ENCODE measurements around the gene DGKH.

Gene DGKH

DNA sequence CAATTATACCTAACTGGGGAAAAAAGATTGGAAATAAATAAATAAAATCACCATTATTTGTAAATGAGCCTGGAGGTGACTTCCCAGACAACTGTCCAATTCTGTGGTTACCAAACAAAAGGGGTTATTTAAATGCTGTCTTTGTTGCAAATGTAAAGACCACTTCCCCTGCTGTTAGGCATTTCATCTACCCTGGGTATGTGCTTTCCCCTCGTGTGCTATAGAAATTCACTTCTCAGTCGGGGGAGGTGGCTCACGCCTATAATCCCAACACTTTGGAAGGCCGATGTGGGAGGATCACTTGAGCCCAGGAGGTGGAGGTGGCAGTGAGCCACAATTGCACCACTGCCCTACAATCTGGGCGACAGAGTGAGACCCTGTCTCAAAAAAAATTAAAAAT, 121.6 kb downstream of the DGKH start:
- H3K9ac ChIP-seq (ENCODE audit: low read depth, low read length, poor library complexity), result no peak overlapping the region
- no CpG with 5 or more reads among the region's 5 CpGs for WGBS, 2 donors (ENCODE audit: extremely low coverage in 2 of 2, insufficient read length in 2 of 2, insufficient replicate concordance in 1 of 2)
- H3K4me2 ChIP-seq (ENCODE audit: insufficient read depth, low read length, poor library complexity, severe bottlenecking), result no peak overlapping the region
- peaks cover 2 to 71% of the 10 kb centered on the region in 2 donors for H3K36me3 ChIP-seq (replicated peaks in 1 of 2; ENCODE audit: control insufficient read depth in 2 of 2, insufficient read depth in 2 of 2, low read length in 2 of 2)
- H3K23ac ChIP-seq (ENCODE audit: low read depth, low read length, poor library complexity), result no peak overlapping the region
- H3K14ac ChIP-seq (ENCODE audit: low read length), result no peak overlapping the region
- no peak overlapping the region for H2AK5ac ChIP-seq (ENCODE audit: low read depth, low read length)
- no peak overlapping the region for H3K4ac ChIP-seq (ENCODE audit: low read length)
- H2BK120ac ChIP-seq (ENCODE audit: low read depth, low read length), result no peak overlapping the region
- no peak overlapping the region for H3K4me3 ChIP-seq (ENCODE audit: low read length in 2 of 2)
- no peak overlapping the region for H4K8ac ChIP-seq (ENCODE audit: low read depth, low read length)
- H2AFZ ChIP-seq (ENCODE audit: low read length), result no peak overlapping the region
- no peak overlapping the region for H3K27ac ChIP-seq (replicated peaks; ENCODE audit: low read length)
- DNase-seq (ENCODE audit: low spot score), result peak; percentile 45
- H3K9me3 ChIP-seq (replicated peaks in 1 of 2; ENCODE audit: control insufficient read depth in 2 of 2, insufficient read depth in 1 of 2, low read depth in 1 of 2, low read length in 2 of 2), result peaks cover 0 to 12% of the 10 kb centered on the region in 2 donors
- H2BK12ac ChIP-seq (ENCODE audit: low read length), result no peak overlapping the region
- no peaks in the 10 kb centered on the region for H3K27me3 ChIP-seq (ENCODE audit: control insufficient read depth in 3 of 3, insufficient read depth in 3 of 3, low read depth in 1 of 3, low read length in 3 of 3)
- no peak overlapping the region for H2BK15ac ChIP-seq (ENCODE audit: low read length)
- no peaks in the 10 kb centered on the region for H3K4me1 ChIP-seq (ENCODE audit: control insufficient read depth in 2 of 2, insufficient read depth in 1 of 2, low read depth in 1 of 2, low read length in 2 of 2)
- H2BK5ac ChIP-seq (ENCODE audit: low read length), result no peak overlapping the region
- H3K79me1 ChIP-seq (ENCODE audit: low read depth, low read length), result no peaks in the 10 kb centered on the region
- no peak overlapping the region for H3K18ac ChIP-seq (ENCODE audit: low read length)
- H4K91ac ChIP-seq (ENCODE audit: low read depth, low read length, poor library complexity), result no peak overlapping the region

DNA sequence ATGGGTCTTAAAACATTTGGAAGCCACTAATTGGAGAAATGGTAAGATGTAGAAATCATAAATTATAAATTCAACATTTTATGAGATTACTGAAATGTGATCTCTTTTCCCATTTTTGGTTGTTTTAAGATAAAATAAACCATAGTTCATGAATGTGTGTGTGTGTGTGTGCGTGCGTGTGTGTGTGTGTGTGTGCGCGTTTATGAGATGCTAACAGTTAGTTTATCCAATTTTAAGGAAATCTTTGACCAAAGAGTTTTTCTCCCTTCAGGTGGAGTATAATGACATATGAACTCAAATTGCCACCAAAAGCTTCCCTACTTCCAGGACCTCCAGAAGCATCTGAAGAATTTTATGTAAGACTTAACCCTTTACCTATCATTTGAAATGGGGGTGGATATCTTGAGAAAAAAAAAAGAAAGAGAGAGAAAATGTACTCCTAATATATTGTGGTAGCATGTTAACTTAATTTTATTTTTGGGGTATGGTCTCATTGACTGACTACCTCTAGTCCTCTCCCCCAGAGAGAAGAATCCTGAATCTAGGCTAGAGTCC, 125.4 kb downstream of the DGKH start:
- no peak for DNase-seq (ENCODE audit: low spot score)
- WGBS, 2 donors (ENCODE audit: extremely low coverage in 2 of 2, insufficient read length in 2 of 2, insufficient replicate concordance in 1 of 2), result no CpG with 5 or more reads among the region's 4 CpGs
- Histone ChIP-seq H3K23ac (ENCODE audit: low read depth, low read length, poor library complexity) (no peak overlapping the region), H3K14ac (ENCODE audit: low read length) (no peak overlapping the region), H3K9ac (ENCODE audit: low read depth, low read length, poor library complexity) (no peak overlapping the region), H2BK120ac (ENCODE audit: low read depth, low read length) (no peak overlapping the region), H3K9me3 (replicated peaks in 1 of 2; ENCODE audit: control insufficient read depth in 2 of 2, insufficient read depth in 1 of 2, low read depth in 1 of 2, low read length in 2 of 2) (peaks cover 0 to 6% of the 10 kb centered on the region in 2 donors), H2BK12ac (ENCODE audit: low read length) (no peak overlapping the region), H3K27ac (replicated peaks; ENCODE audit: low read length) (no peak overlapping the region), H3K36me3 (replicated peaks in 1 of 2; ENCODE audit: control insufficient read depth in 2 of 2, insufficient read depth in 2 of 2, low read length in 2 of 2) (peaks cover 0 to 66% of the 10 kb centered on the region in 2 donors), H2AFZ (ENCODE audit: low read length) (no peak overlapping the region), H3K79me1 (ENCODE audit: low read depth, low read length) (no peaks in the 10 kb centered on the region), H2BK15ac (ENCODE audit: low read length) (no peak overlapping the region), H3K4ac (ENCODE audit: low read length) (no peak overlapping the region), H4K8ac (ENCODE audit: low read depth, low read length) (no peak overlapping the region), H3K4me3 (ENCODE audit: low read length in 2 of 2) (no peak overlapping the region), H3K4me1 (ENCODE audit: control insufficient read depth in 2 of 2, insufficient read depth in 1 of 2, low read depth in 1 of 2, low read length in 2 of 2) (no peaks in the 10 kb centered on the region), H3K18ac (ENCODE audit: low read length) (no peak overlapping the region), H3K4me2 (ENCODE audit: insufficient read depth, low read length, poor library complexity, severe bottlenecking) (no peak overlapping the region), H4K91ac (ENCODE audit: low read depth, low read length, poor library complexity) (no peak overlapping the region), H3K27me3 (ENCODE audit: control insufficient read depth in 3 of 3, insufficient read depth in 3 of 3, low read depth in 1 of 3, low read length in 3 of 3) (no peaks in the 10 kb centered on the region), H2BK5ac (ENCODE audit: low read length) (no peak overlapping the region), H2AK5ac (ENCODE audit: low read depth, low read length) (no peak overlapping the region)

DNA sequence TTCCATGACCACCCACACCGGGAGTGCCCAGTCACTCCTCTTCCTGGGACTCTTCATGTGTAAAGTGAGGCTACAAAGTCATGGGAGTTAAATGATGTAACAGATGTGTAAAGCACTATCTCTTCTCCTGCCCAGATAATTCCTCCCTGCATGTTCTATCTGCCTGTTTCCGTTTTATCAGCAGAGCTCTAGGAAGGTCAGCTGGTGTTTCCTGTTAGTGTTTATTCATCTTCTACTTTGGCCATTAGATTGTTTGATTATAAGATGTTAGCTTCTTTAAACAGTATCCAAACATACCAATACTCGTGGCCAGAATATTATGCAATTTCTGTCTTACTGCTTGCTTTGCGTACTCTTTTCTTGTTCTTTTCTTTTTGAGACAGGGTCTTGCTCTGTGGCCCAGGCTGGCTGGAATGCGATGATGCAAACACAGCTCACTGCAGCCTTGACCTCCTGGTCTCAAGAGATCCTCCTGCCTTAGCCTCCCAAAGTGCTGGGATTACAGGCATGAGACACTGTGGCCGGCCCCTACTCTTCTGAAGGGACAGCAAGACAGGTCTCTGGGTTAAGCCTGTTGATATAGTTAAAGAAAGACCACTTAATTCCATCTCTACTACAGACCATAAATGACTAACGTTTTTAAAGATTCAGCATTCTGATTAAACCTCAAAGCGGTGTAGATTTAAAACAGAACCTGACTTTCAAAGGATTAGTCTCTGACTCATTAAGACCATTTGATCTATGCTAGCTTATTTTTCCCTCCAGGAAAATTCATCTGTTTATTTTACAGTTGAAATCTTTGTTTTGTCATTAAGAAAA, 126.1 kb downstream of the DGKH start:
- no peak overlapping the region for H3K4ac ChIP-seq (ENCODE audit: low read length)
- H3K14ac ChIP-seq (ENCODE audit: low read length), result no peak overlapping the region
- no peaks in the 10 kb centered on the region for H3K9me3 ChIP-seq (replicated peaks in 1 of 2; ENCODE audit: control insufficient read depth in 2 of 2, insufficient read depth in 1 of 2, low read depth in 1 of 2, low read length in 2 of 2)
- H3K4me1 ChIP-seq (ENCODE audit: control insufficient read depth in 2 of 2, insufficient read depth in 1 of 2, low read depth in 1 of 2, low read length in 2 of 2), result no peaks in the 10 kb centered on the region
- H2AFZ ChIP-seq (ENCODE audit: low read length), result no peak overlapping the region
- no peak overlapping the region for H3K9ac ChIP-seq (ENCODE audit: low read depth, low read length, poor library complexity)
- H3K36me3 ChIP-seq (replicated peaks in 1 of 2; ENCODE audit: control insufficient read depth in 2 of 2, insufficient read depth in 2 of 2, low read length in 2 of 2), result peaks cover 0 to 66% of the 10 kb centered on the region in 2 donors
- DNase-seq (ENCODE audit: low spot score), result no peak
- H3K18ac ChIP-seq (ENCODE audit: low read length), result no peak overlapping the region
- H4K8ac ChIP-seq (ENCODE audit: low read depth, low read length), result no peak overlapping the region
- H2BK15ac ChIP-seq (ENCODE audit: low read length), result no peak overlapping the region
- no peak overlapping the region for H3K4me2 ChIP-seq (ENCODE audit: insufficient read depth, low read length, poor library complexity, severe bottlenecking)
- no peak overlapping the region for H2BK5ac ChIP-seq (ENCODE audit: low read length)
- no peaks in the 10 kb centered on the region for H3K79me1 ChIP-seq (ENCODE audit: low read depth, low read length)
- no peaks in the 10 kb centered on the region for H3K27me3 ChIP-seq (ENCODE audit: control insufficient read depth in 3 of 3, insufficient read depth in 3 of 3, low read depth in 1 of 3, low read length in 3 of 3)
- H2BK120ac ChIP-seq (ENCODE audit: low read depth, low read length), result no peak overlapping the region
- no peak overlapping the region for H3K23ac ChIP-seq (ENCODE audit: low read depth, low read length, poor library complexity)
- no peak overlapping the region for H3K4me3 ChIP-seq (ENCODE audit: low read length in 2 of 2)
- no peak overlapping the region for H4K91ac ChIP-seq (ENCODE audit: low read depth, low read length, poor library complexity)
- no peak overlapping the region for H3K27ac ChIP-seq (replicated peaks; ENCODE audit: low read length)
- H2BK12ac ChIP-seq (ENCODE audit: low read length), result no peak overlapping the region
- WGBS, 2 donors (ENCODE audit: extremely low coverage in 2 of 2, insufficient read length in 2 of 2, insufficient replicate concordance in 1 of 2), result no CpG with 5 or more reads among the region's 8 CpGs
- no peak overlapping the region for H2AK5ac ChIP-seq (ENCODE audit: low read depth, low read length)

DNA sequence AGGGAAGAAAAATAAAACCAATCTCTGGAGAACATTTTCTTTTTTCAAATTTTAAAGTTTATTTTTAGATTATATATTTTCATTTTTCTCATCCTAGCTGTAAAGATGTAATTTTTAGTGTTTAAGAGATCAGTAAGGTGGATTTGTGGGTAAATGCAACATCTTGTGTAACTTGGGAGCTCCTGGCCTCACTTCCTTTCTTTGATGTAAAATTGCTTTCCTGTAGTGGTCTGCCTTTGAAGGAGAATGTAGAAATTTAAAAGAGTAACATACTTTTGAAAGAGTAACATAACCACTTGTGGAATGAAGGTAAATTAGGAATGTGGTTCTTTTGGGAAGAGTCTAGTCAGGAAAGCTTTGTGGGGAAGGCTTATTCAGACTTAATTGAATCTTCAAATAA, 127.8 kb downstream of the DGKH start:
- no peak overlapping the region for H2BK120ac ChIP-seq (ENCODE audit: low read depth, low read length)
- H2BK5ac ChIP-seq (ENCODE audit: low read length), result no peak overlapping the region
- peaks cover 2 to 66% of the 10 kb centered on the region in 2 donors for H3K36me3 ChIP-seq (replicated peaks in 1 of 2; ENCODE audit: control insufficient read depth in 2 of 2, insufficient read depth in 2 of 2, low read length in 2 of 2)
- no peak overlapping the region for H2AK5ac ChIP-seq (ENCODE audit: low read depth, low read length)
- no peak overlapping the region for H3K9ac ChIP-seq (ENCODE audit: low read depth, low read length, poor library complexity)
- H3K79me1 ChIP-seq (ENCODE audit: low read depth, low read length), result no peaks in the 10 kb centered on the region
- no peak overlapping the region for H2BK12ac ChIP-seq (ENCODE audit: low read length)
- no peak overlapping the region for H2AFZ ChIP-seq (ENCODE audit: low read length)
- no peak overlapping the region for H3K23ac ChIP-seq (ENCODE audit: low read depth, low read length, poor library complexity)
- H3K9me3 ChIP-seq (replicated peaks in 1 of 2; ENCODE audit: control insufficient read depth in 2 of 2, insufficient read depth in 1 of 2, low read depth in 1 of 2, low read length in 2 of 2), result no peaks in the 10 kb centered on the region
- H4K91ac ChIP-seq (ENCODE audit: low read depth, low read length, poor library complexity), result no peak overlapping the region
- H3K4ac ChIP-seq (ENCODE audit: low read length), result no peak overlapping the region
- no peak for DNase-seq (ENCODE audit: low spot score)
- no peak overlapping the region for H4K8ac ChIP-seq (ENCODE audit: low read depth, low read length)
- no peaks in the 10 kb centered on the region for H3K4me1 ChIP-seq (ENCODE audit: control insufficient read depth in 2 of 2, insufficient read depth in 1 of 2, low read depth in 1 of 2, low read length in 2 of 2)
- no peak overlapping the region for H2BK15ac ChIP-seq (ENCODE audit: low read length)
- no peak overlapping the region for H3K4me2 ChIP-seq (ENCODE audit: insufficient read depth, low read length, poor library complexity, severe bottlenecking)
- H3K4me3 ChIP-seq (ENCODE audit: low read length in 2 of 2), result no peak overlapping the region
- H3K27ac ChIP-seq (replicated peaks; ENCODE audit: low read length), result no peak overlapping the region
- H3K18ac ChIP-seq (ENCODE audit: low read length), result no peak overlapping the region
- H3K14ac ChIP-seq (ENCODE audit: low read length), result no peak overlapping the region
- H3K27me3 ChIP-seq (ENCODE audit: control insufficient read depth in 3 of 3, insufficient read depth in 3 of 3, low read depth in 1 of 3, low read length in 3 of 3), result no peaks in the 10 kb centered on the region

Data from neuronal stem cell (in vitro differentiated cells).